Astrocyte (in vitro differentiated cells and primary cell): ENCODE data around the gene DPP7. TPM values are rescaled to one million over a fixed set of nuclear protein-coding genes. Genes with fewer than 3 reads are reported as not detected.

Experiments used
- DNase-seq: peaks from one replicate; pipeline ENCODE4 v3.0.0-alpha.2; 2010; ENCODE audit warnings: low read depth
- FAIRE-seq: peaks from 2 replicates; lab custom pipeline; 2011; peaks lifted over from hg19 to GRCh38; lab: Jason Lieb, UNC
- H2AFZ ChIP-seq: 2 replicates; pipeline ENCODE4 v1.6.0; 2012; ENCODE audit warnings: low read depth, low read length, inconsistent platforms
- H3K27ac ChIP-seq: 2 replicates; pipeline ENCODE4 v1.5.1; 2011; ENCODE audit warnings: low read depth, low read length, inconsistent platforms
- H3K27me3 ChIP-seq: 2 replicates; pipeline ENCODE4 v1.6.0; 2011; ENCODE audit warnings: low read length, inconsistent platforms; ENCODE audit not compliant: insufficient read depth
- H3K36me3 ChIP-seq: 2 replicates; pipeline ENCODE4 v1.5.1; 2011; ENCODE audit warnings: low read length, inconsistent platforms; ENCODE audit not compliant: insufficient read depth
- H3K4me1 ChIP-seq: 2 replicates; pipeline ENCODE4 v1.5.1; 2011; ENCODE audit warnings: low read length, inconsistent platforms; ENCODE audit not compliant: insufficient read depth
- H3K4me2 ChIP-seq: 2 replicates; pipeline ENCODE4 v1.6.0; 2012; ENCODE audit warnings: low read length, inconsistent platforms
- H3K4me3 ChIP-seq: 2 replicates; pipeline ENCODE4 v1.5.1; 2011; ENCODE audit warnings: low read depth, mild to moderate bottlenecking, low read length, inconsistent platforms; ENCODE audit not compliant: insufficient read depth
- H3K79me2 ChIP-seq: 2 replicates; pipeline ENCODE4 v1.6.0; 2012; ENCODE audit warnings: mild to moderate bottlenecking, low read length, inconsistent platforms; ENCODE audit not compliant: insufficient read depth
- H3K9ac ChIP-seq: 2 replicates; pipeline ENCODE4 v1.6.0; 2012; ENCODE audit warnings: mild to moderate bottlenecking, low read length, inconsistent platforms
- H3K9me3 ChIP-seq: 2 replicates; pipeline ENCODE4 v1.5.1; 2012; ENCODE audit warnings: low read depth, mild to moderate bottlenecking, low read length, inconsistent platforms; ENCODE audit not compliant: insufficient read depth
- H4K20me1 ChIP-seq: 2 replicates; pipeline ENCODE4 v1.6.0; 2012; ENCODE audit warnings: low read length, inconsistent platforms; ENCODE audit not compliant: insufficient read depth
- H3K27ac Mint-ChIP-seq: one replicate; pipeline ENCODE4 v1.8.0; 2021; ENCODE audit warnings: mild to moderate bottlenecking, mixed read lengths; ENCODE audit not compliant: unreplicated experiment
- H3K27me3 Mint-ChIP-seq: one replicate; pipeline ENCODE4 v1.8.0; 2021; ENCODE audit warnings: low read depth, mixed read lengths; ENCODE audit not compliant: unreplicated experiment
- H3K36me3 Mint-ChIP-seq: one replicate; pipeline ENCODE4 v1.8.0; 2021; ENCODE audit warnings: low read depth, mixed read lengths; ENCODE audit not compliant: unreplicated experiment
- H3K4me1 Mint-ChIP-seq: one replicate; pipeline ENCODE4 v1.8.0; 2021; ENCODE audit warnings: low read depth, mixed read lengths; ENCODE audit not compliant: unreplicated experiment
- H3K4me3 Mint-ChIP-seq: one replicate; pipeline ENCODE4 v1.8.0; 2021; ENCODE audit warnings: mild to moderate bottlenecking, moderate library complexity, mixed read lengths; ENCODE audit not compliant: unreplicated experiment
- H3K9me3 Mint-ChIP-seq: one replicate; pipeline ENCODE4 v1.8.0; 2021; ENCODE audit warnings: mild to moderate bottlenecking, mixed read lengths; ENCODE audit not compliant: unreplicated experiment
- EZH2 ChIP-seq: IDR thresholded peaks from 2 replicates; pipeline ENCODE4 v1.6.1; 2012; ENCODE audit warnings: mild to moderate bottlenecking, low read length, inconsistent platforms; ENCODE audit not compliant: insufficient read depth
- total RNA-seq: library from RNA; stranded (reverse); gene quantifications from 2 replicates; pipeline ENCODE4 v1.2.1, GENCODE V29; 2021
- TF ChIP-seq, protein P1 (sequence below): IDR thresholded peaks from 2 replicates; pipeline ENCODE4 v1.5.1; 2011; ENCODE audit warnings: low read depth, mild to moderate bottlenecking, inconsistent platforms, low read length, moderate library complexity; ENCODE audit not compliant: insufficient read depth

The DPP7 gene
- total RNA-seq, 1 donor from 2014 or later, result 53.8 TPM

DNA sequence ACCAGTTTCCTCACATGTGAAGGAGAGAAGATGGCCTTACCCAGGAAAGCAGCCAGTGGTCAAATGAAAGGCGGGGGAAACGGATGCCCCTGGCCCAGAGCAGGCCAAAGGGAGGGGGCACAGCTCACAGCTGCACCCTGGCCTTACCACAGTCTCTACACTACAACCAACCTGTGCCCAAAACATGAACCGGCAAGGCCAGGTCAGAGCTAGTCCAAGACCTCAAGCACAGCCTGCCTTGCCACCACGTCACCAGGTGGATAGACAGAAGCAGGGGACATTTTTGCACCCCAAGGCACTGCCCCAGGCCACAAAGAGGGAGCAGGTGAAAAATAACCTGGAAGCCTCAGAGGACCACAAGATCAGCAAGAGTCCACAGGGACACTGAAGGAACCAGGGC lies 28.9 kb upstream of the DPP7 start:
- Mint-ChIP-seq H3K9me3 (peaks cover 3% of the 10 kb centered on the region), H3K4me3 (no peak overlapping the region), H3K27ac (no peak overlapping the region), H3K36me3 (no peaks in the 10 kb centered on the region), H3K27me3 (peaks cover 61% of the 10 kb centered on the region), H3K4me1 (peaks cover 2% of the 10 kb centered on the region)
- H3K27me3 ChIP-seq, result peaks cover 22% of the 10 kb centered on the region
- no peaks in the 10 kb centered on the region for H3K36me3 ChIP-seq
- no peak overlapping the region for H3K4me2 ChIP-seq
- H3K9me3 ChIP-seq, result no peaks in the 10 kb centered on the region
- no peak for TF ChIP-seq EZH2
- TF ChIP-seq, protein P1, sequence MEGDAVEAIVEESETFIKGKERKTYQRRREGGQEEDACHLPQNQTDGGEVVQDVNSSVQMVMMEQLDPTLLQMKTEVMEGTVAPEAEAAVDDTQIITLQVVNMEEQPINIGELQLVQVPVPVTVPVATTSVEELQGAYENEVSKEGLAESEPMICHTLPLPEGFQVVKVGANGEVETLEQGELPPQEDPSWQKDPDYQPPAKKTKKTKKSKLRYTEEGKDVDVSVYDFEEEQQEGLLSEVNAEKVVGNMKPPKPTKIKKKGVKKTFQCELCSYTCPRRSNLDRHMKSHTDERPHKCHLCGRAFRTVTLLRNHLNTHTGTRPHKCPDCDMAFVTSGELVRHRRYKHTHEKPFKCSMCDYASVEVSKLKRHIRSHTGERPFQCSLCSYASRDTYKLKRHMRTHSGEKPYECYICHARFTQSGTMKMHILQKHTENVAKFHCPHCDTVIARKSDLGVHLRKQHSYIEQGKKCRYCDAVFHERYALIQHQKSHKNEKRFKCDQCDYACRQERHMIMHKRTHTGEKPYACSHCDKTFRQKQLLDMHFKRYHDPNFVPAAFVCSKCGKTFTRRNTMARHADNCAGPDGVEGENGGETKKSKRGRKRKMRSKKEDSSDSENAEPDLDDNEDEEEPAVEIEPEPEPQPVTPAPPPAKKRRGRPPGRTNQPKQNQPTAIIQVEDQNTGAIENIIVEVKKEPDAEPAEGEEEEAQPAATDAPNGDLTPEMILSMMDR, result no peak
- no peak overlapping the region for H3K27ac ChIP-seq
- H3K9ac ChIP-seq, result no peak overlapping the region
- no peak for DNase-seq
- H4K20me1 ChIP-seq, result no peaks in the 10 kb centered on the region
- no peak for FAIRE-seq
- H3K79me2 ChIP-seq, result no peaks in the 10 kb centered on the region
- H3K4me1 ChIP-seq, result peaks cover 2% of the 10 kb centered on the region
- H2AFZ ChIP-seq, result no peak overlapping the region
- H3K4me3 ChIP-seq, result no peak overlapping the region

DNA sequence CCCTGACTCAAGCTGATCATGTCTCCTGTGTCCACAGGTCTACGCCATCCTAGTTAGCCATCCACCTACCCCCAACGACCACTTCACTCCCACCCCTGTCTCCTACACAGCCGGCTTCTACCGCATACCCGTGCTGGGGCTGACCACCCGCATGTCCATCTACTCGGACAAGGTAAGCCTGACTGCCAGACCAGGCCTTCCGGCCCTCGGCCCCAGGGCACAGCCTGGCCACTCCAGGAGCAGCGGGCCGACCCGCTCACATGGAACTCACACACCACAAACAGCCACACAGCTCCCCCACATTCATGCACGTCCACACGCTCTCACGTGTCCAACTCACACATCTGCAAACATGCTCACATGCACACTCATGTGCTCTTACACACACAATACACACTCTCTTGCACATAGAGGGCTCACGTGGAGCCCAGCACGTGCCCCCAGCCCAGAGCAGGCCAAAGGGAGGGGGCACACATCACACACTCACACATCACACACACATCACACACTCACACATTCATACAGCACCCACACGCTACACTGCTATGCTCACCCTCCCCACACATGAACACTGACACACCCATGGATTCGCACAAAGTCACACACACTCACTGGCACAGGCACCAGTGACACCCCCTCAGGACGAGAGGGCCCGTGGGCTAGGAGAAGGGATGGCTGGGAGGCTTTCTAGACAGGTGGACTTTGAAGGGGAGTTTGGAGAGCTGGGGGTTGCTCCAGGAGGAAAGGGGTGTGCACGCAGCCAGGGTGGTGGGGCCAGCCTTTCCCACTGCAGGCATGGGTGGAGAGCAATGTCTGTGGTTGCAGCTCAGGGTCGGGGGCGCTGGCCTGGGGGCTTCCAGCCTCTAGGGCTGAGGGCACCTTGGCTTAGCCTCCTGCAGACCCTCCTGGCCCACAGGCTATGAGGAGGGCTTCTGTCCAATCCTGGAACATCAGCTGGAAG lies 27.7 kb upstream of the DPP7 start:
- Mint-ChIP-seq H3K9me3 (peaks cover 3% of the 10 kb centered on the region), H3K4me3 (no peak overlapping the region), H3K4me1 (peaks cover 2% of the 10 kb centered on the region), H3K27me3 (peaks cover 68% of the 10 kb centered on the region), H3K36me3 (no peaks in the 10 kb centered on the region), H3K27ac (no peak overlapping the region)
- Histone ChIP-seq H3K4me3 (no peak overlapping the region), H3K4me2 (no peak overlapping the region), H3K27me3 (peaks cover 32% of the 10 kb centered on the region), H3K9ac (no peak overlapping the region), H3K27ac (no peak overlapping the region), H3K79me2 (no peaks in the 10 kb centered on the region), H3K36me3 (no peaks in the 10 kb centered on the region), H3K9me3 (no peaks in the 10 kb centered on the region), H3K4me1 (peaks cover 2% of the 10 kb centered on the region), H2AFZ (no peak overlapping the region), H4K20me1 (no peaks in the 10 kb centered on the region)
- no peak for TF ChIP-seq EZH2
- TF ChIP-seq, protein P1, result no peak
- DNase-seq (no peak), FAIRE-seq (no peak)
